ENCODE data around the gene SFN.

Gene SFN

DNA sequence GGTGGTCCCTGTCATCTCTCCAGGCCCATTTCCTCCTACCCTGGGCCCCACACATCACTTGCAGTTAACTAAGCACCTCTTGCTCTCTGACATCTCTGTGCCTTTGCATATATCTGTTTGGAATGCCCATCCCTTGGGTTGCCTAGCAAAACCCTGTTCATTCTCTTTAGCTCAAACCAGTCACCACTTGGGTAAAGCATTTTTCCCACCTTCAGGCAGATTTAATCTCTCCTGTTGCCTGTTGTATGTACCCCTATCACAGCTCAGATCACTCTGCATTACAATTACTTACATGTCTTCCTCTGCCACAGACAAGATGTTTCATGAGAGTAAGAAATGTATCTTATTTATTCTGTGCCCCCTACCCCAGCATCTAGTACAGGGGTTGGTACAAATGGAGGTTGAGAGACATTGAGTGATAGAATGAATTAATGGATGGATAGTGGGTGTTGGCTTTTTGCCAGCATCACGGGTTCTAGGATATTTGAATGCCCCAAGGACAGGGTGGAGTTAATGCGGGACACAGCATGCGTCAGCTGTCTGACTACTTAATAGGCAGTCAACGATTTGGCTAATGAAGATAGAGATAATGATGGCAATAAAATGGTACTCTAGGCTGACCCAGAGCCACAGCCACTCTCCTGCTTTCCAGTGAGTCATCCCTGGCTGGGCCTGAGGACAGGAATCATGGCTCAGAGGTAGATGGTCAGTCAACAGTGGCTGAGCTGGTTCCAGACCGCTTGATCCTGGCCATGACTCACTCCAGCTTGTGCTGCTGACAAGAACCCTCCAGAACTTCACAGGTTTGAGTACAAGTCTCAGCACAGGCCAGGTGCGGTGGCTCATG lies 44.3 kb downstream of the SFN start:
- TF ChIP-seq, protein P1, sequence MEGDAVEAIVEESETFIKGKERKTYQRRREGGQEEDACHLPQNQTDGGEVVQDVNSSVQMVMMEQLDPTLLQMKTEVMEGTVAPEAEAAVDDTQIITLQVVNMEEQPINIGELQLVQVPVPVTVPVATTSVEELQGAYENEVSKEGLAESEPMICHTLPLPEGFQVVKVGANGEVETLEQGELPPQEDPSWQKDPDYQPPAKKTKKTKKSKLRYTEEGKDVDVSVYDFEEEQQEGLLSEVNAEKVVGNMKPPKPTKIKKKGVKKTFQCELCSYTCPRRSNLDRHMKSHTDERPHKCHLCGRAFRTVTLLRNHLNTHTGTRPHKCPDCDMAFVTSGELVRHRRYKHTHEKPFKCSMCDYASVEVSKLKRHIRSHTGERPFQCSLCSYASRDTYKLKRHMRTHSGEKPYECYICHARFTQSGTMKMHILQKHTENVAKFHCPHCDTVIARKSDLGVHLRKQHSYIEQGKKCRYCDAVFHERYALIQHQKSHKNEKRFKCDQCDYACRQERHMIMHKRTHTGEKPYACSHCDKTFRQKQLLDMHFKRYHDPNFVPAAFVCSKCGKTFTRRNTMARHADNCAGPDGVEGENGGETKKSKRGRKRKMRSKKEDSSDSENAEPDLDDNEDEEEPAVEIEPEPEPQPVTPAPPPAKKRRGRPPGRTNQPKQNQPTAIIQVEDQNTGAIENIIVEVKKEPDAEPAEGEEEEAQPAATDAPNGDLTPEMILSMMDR (IDR thresholded peaks at IDR 0.05; ENCODE audit: borderline replicate concordance, insufficient read depth, low read depth, low read length), result no peak
- H3K4me3 ChIP-seq (ENCODE audit: low read depth, low read length), result no peak overlapping the region

DNA sequence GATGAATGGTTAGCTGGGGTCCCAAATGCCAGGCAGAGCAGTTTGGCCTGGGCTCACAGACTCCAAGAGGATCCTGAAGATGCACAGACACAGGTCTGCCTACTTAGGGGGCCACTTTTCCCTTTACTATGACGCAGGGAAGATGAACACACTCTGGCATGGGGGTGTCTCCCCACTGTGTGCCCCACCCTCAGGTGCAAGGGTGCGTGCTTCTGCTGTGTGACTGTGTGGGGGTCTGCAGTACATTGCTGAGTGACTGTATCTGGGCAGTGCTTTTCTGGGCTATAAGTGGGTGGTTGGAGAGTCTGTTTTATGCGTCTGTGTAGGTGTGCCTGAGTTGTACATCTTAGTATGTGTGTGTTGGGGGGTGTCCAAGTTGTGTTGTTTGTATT lies 47.0 kb downstream of the SFN start:
- TF ChIP-seq, protein P1 (IDR thresholded peaks at IDR 0.05; ENCODE audit: borderline replicate concordance, insufficient read depth, low read depth, low read length), result no peak

DNA sequence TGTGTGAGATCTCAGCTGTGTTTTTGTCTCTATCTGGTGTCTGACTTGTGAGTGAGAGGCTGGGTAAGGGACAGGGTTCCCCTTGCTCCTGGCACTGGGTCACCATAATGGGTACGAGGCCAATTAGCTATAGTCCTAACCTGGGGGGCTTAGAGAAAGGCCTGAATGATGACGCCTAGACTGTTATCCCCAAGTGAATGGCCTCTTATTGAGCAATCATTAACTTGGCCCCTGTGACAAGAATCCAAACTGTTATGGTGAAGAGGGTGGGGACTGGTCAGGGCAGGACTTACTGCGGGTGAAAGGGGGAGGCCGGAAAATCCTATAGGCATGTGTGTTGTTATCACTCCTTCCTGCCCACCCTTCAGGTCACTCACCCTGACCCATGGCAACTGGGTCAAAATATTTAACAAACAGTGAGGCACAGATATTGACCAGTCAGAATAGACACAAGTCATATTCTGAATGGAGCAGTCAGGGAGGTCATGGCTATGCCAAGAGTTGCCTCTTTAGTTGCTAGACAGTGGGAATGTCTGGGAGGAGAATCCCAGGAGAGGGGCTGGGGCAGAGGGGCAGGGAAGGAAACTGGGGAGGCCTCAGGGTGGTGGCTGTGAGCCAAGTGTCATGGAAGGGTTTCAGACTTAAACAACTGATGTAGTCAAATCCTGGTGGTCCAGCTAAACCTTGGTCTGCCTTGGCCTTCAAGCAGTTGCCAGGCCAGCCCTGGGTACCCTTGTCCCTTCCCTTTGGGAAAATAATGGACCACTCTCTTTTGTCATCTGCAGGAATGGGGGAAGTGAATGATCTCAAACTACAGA lies 47.6 kb downstream of the SFN start:
- H3K4me3 ChIP-seq (ENCODE audit: low read depth, low read length), result no peak overlapping the region
- TF ChIP-seq, protein P1 (IDR thresholded peaks at IDR 0.05; ENCODE audit: borderline replicate concordance, insufficient read depth, low read depth, low read length), result no peak

More for the DNA sequence above, 47.0 kb downstream of the SFN start:
- H3K4me3 ChIP-seq (ENCODE audit: low read depth, low read length), result no peak overlapping the region

DNA sequence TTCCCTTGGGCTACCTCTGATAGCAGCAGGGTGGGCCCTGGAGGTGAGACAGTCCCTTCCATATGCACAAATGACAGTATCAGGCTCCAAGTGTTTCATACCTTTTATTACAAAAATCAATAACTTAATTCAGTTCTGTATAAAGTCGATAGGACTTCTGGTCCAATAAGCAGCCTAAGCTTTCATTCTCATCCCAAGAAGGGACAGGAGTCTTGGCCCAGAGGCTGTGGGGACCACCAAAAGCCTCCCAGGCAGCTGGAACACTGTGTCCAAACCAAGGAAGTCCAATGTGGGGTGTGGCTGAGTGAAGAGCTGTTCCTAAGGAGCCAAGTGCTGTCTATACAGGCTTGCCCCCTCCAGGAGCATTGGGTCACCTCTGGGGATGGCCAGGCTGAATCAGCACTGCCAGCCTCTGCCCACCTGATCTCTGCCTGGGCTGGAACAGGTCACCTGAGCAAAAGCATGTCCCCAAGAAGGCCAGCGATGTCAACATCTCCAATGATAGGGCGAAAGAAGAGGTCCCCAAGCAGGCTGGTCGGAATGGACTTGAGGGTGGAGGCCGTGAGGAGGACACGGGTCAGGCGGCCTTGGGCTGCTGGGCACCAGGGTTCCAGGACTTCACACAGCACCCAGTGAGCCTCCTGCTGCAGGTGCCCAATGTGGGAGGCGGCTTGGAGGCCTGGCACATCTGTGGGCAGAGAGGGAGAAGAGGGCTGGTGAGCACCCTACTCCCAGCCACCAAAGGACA lies 48.6 kb downstream of the SFN start:
- H3K4me3 ChIP-seq (ENCODE audit: low read depth, low read length), result no peak overlapping the region
- TF ChIP-seq, protein P1 (IDR thresholded peaks at IDR 0.05; ENCODE audit: borderline replicate concordance, insufficient read depth, low read depth, low read length), result no peak

DNA sequence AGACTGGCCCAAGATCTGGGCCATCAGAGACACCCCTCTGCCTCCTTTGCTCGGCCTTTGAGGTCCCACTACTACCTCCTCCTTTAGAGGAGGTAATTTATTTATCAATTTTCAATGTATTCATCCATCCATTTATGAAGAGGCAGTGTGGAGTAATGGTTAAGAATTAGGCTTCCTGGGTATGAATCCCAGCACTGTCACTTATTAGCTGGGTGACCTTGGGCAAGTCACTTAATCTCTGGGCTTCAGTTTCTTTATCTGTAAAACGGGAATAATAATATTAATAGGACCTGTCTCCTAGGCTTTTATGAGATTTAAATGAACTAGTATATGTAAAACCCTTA lies 49.2 kb downstream of the SFN start:
- no peak overlapping the region for H3K4me3 ChIP-seq (ENCODE audit: low read depth, low read length)
- TF ChIP-seq, protein P1 (IDR thresholded peaks at IDR 0.05; ENCODE audit: borderline replicate concordance, insufficient read depth, low read depth, low read length), result no peak

DNA sequence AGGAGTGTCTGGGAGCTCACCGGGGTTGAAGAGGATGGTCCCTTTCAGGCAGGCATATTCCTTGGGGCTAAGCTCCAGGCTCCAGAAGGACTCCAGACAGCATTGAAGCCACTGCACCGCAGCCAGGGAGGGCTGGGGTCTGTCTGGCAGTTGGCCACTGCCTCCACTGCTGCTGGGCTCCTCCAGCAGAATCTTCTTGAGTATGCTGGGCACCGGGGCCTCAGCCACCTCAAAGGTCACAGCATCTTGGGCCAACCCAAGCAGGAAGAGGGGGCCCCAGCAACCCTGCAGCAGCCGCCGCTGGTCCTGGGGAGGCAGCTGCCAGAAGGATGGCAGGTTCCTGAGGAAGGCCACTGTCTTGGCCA lies 50.4 kb downstream of the SFN start:
- TF ChIP-seq, protein P1 (IDR thresholded peaks at IDR 0.05; ENCODE audit: borderline replicate concordance, insufficient read depth, low read depth, low read length), result no peak

More for the DNA sequence above, 50.4 kb downstream of the SFN start:
- no peak overlapping the region for H3K4me3 ChIP-seq (ENCODE audit: low read depth, low read length)
